Caco-2 (cell line): Measurements from ENCODE around the gene METAP2. TPM values are rescaled to one million over a fixed set of nuclear protein-coding genes. Genes with fewer than 3 reads are reported as not detected.

Experiments used
- BruUV-seq: library from RNA; stranded (reverse); fragments of 400-500 nt; replicated peaks from 2 replicates; lab custom pipeline; 2021; lab: Mats Ljungman, UMichigan
- CTCF ChIA-PET: fragments of 300-600 bp; sonication (Branson Sonifier 250); formaldehyde crosslinking; loops from one replicate; lab custom pipeline; 2022; ENCODE audit warnings: antibody characterized with exemption; lab: Charles Lee
- POLR2A ChIA-PET: fragments of 300-600 bp; sonication (Branson Sonifier 250); formaldehyde crosslinking; loops from one replicate; lab custom pipeline; 2022; ENCODE audit warnings: antibody characterized with exemption; lab: Charles Lee
- DNase-seq, 2 experiments: peaks; one replicate each; pipeline versions ENCODE4 v3.0.0 to v3.0.0-alpha.2; 2020 to 2022
- H3K27me3 ChIP-seq: replicated peaks from 2 replicates; pipeline ENCODE4 v1.6.0; 2011; ENCODE audit warnings: low read length; ENCODE audit not compliant: control insufficient read depth, insufficient read depth
- H3K36me3 ChIP-seq: 2 replicates; pipeline ENCODE4 v1.5.1; 2011; ENCODE audit warnings: low read length; ENCODE audit not compliant: control insufficient read depth, insufficient read depth
- H3K4me1 ChIP-seq: fragments of 250-450 bp; sonication (Bioruptor Pico); 2 replicates; pipeline ENCODE4 v1.5.1; 2020; ENCODE audit warnings: mild to moderate bottlenecking
- H3K4me3 ChIP-seq: 2 replicates; pipeline ENCODE4 v1.5.1; 2011; ENCODE audit warnings: low read depth, mild to moderate bottlenecking, control low read depth, low read length
- H3K9me3 ChIP-seq: fragments of 250-450 bp; sonication (Bioruptor Pico); 2 replicates; pipeline ENCODE4 v1.5.1; 2020; ENCODE audit warnings: mild to moderate bottlenecking, moderate library complexity
- H3K27ac Mint-ChIP-seq: one replicate; pipeline ENCODE4 v1.8.0; 2022; ENCODE audit warnings: mixed read lengths; ENCODE audit not compliant: unreplicated experiment
- H3K27me3 Mint-ChIP-seq: one replicate; pipeline ENCODE4 v1.8.0; 2022; ENCODE audit warnings: mixed read lengths; ENCODE audit not compliant: insufficient read depth, unreplicated experiment
- H3K36me3 Mint-ChIP-seq: one replicate; pipeline ENCODE4 v1.8.0; 2022; ENCODE audit warnings: mild to moderate bottlenecking, mixed read lengths; ENCODE audit not compliant: insufficient read depth, unreplicated experiment
- H3K4me1 Mint-ChIP-seq: one replicate; pipeline ENCODE4 v1.8.0; 2022; ENCODE audit warnings: low read depth, mixed read lengths; ENCODE audit not compliant: unreplicated experiment
- H3K4me3 Mint-ChIP-seq: one replicate; pipeline ENCODE4 v1.8.0; 2022; ENCODE audit warnings: mild to moderate bottlenecking, moderate library complexity, mixed read lengths; ENCODE audit not compliant: unreplicated experiment
- H3K9me3 Mint-ChIP-seq: one replicate; pipeline ENCODE4 v1.8.0; 2022; ENCODE audit warnings: mixed read lengths; ENCODE audit not compliant: unreplicated experiment
- intact Hi-C: fragments of 100-400 bp; cut with micrococcal nuclease; formaldehyde crosslinking; loops from one replicate; pipeline ENCODE4 v1.10.0; 2022; ENCODE audit not compliant: unreplicated experiment
- total RNA-seq: library from RNA; stranded (reverse); gene quantifications from 2 replicates; pipeline ENCODE4 v1.2.3, GENCODE V29; 2022
- TF ChIP-seq, protein P1 (sequence below), 2 experiments: fragments of 200-600 bp in 1 of 2; IDR thresholded peaks; 1 replicate in 1 of 2; 2 replicates in 1 of 2; pipeline versions ENCODE4 v1.5.1 to v1.8.0; 2011 to 2022; ENCODE audit warnings: antibody characterized with exemption in 1 of 2, control low read depth in 1 of 2, inconsistent platforms in 1 of 2, low read depth in 1 of 2, low read length in 1 of 2, mild to moderate bottlenecking in 1 of 2, moderate library complexity in 1 of 2; ENCODE audit not compliant: insufficient read depth in 1 of 2, severe bottlenecking in 1 of 2, unreplicated experiment in 1 of 2

METAP2 gene
- total RNA-seq, 1 experiment from 2014 or later, result 138 TPM

DNA sequence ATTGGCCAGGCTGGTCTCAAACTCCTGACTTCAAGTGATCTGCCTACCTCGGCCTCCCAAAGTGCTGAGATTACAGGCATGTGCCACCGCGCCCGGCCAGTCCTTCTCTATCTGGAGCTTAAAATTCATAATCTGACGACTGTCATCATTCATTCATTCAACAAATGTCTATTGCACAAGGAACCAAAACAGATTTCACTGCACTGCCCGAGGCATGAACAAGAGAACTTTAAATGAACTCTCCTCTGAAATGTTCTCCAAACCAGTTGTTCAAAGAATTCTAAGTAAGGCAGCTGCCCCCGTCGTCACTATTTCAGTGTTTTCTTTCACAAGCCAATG, 44.8 kb upstream of the METAP2 start:
- Histone ChIP-seq H3K9me3 (no peaks in the 10 kb centered on the region), H3K27me3 (no peaks in the 10 kb centered on the region), H3K36me3 (no peaks in the 10 kb centered on the region), H3K4me3 (no peak overlapping the region), H3K4me1 (no peaks in the 10 kb centered on the region)
- intact Hi-C loops, result no loop called here
- no peak overlapping the region for H3K27ac Mint-ChIP-seq
- no peaks in the 10 kb centered on the region for H3K36me3 Mint-ChIP-seq
- H3K4me3 Mint-ChIP-seq, result no peak overlapping the region
- no TSS peak for BruUV-seq
- TF ChIP-seq, protein P1, sequence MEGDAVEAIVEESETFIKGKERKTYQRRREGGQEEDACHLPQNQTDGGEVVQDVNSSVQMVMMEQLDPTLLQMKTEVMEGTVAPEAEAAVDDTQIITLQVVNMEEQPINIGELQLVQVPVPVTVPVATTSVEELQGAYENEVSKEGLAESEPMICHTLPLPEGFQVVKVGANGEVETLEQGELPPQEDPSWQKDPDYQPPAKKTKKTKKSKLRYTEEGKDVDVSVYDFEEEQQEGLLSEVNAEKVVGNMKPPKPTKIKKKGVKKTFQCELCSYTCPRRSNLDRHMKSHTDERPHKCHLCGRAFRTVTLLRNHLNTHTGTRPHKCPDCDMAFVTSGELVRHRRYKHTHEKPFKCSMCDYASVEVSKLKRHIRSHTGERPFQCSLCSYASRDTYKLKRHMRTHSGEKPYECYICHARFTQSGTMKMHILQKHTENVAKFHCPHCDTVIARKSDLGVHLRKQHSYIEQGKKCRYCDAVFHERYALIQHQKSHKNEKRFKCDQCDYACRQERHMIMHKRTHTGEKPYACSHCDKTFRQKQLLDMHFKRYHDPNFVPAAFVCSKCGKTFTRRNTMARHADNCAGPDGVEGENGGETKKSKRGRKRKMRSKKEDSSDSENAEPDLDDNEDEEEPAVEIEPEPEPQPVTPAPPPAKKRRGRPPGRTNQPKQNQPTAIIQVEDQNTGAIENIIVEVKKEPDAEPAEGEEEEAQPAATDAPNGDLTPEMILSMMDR (IDR thresholded peaks at IDR 0.05; ENCODE audit: insufficient read depth in 1 of 2, low read depth in 1 of 2, low read length in 1 of 2, severe bottlenecking in 1 of 2, unreplicated experiment in 1 of 2), result no peak
- peaks cover 11% of the 10 kb centered on the region for H3K9me3 Mint-ChIP-seq
- DNase-seq, result no peak
- ChIA-PET CTCF (no interaction called here), POLR2A (no interaction called here)
- H3K27me3 Mint-ChIP-seq, result no peaks in the 10 kb centered on the region
- peaks cover 8% of the 10 kb centered on the region for H3K4me1 Mint-ChIP-seq

DNA sequence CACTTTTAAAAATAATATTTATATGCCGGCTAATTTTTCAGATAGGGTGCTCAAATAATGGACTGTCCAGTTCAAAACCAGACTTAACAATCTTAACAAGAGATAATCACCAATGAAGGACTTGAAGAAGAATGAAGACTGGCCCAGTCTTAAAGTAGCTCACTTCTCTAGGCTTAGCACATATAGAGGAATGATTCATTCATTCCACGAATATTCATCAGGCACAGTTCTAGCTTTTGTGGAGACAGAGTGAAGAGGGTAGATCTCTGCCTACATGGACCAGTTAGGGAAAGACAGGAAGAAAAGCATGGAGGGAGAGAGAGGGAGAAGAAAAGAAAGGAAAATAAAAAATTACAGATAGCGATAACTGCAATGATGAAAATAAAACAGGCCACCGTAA, 42.8 kb upstream of the METAP2 start:
- BruUV-seq, result no TSS peak
- intact Hi-C loops, result no loop called here
- no peak for DNase-seq
- no peak overlapping the region for H3K27ac Mint-ChIP-seq
- POLR2A ChIA-PET, result no interaction called here
- peaks cover 11% of the 10 kb centered on the region for H3K9me3 Mint-ChIP-seq
- CTCF ChIA-PET, result no interaction called here
- TF ChIP-seq, protein P1 (IDR thresholded peaks at IDR 0.05; ENCODE audit: insufficient read depth in 1 of 2, low read depth in 1 of 2, low read length in 1 of 2, severe bottlenecking in 1 of 2, unreplicated experiment in 1 of 2), result no peak
- no peaks in the 10 kb centered on the region for H3K36me3 Mint-ChIP-seq
- Histone ChIP-seq H3K27me3 (no peaks in the 10 kb centered on the region), H3K36me3 (no peaks in the 10 kb centered on the region), H3K4me3 (no peak overlapping the region), H3K4me1 (no peaks in the 10 kb centered on the region), H3K9me3 (no peaks in the 10 kb centered on the region)
- peaks cover 8% of the 10 kb centered on the region for H3K4me1 Mint-ChIP-seq
- H3K4me3 Mint-ChIP-seq, result no peak overlapping the region
- no peaks in the 10 kb centered on the region for H3K27me3 Mint-ChIP-seq

DNA sequence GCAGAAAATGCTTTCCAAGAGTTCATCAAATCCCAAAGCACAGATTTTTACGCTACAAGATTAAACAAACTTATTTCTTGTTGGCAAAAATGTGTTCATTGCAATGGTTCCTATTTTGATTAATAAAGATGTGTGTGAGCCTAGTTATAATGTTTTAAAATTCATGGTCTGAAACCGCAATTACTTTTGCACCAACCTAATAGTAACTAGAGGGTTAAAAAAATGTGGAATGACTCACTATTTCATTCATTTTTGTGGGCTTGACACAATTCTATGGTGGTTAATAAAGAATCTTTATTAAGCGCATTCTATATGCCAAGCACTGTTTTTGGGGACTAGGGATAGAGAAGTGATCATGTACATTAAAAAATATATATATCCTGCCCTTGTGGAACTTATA, 38.6 kb upstream of the METAP2 start:
- Mint-ChIP-seq H3K4me1 (no peaks in the 10 kb centered on the region), H3K36me3 (no peaks in the 10 kb centered on the region), H3K27ac (no peak overlapping the region), H3K4me3 (no peak overlapping the region), H3K9me3 (no peaks in the 10 kb centered on the region), H3K27me3 (no peaks in the 10 kb centered on the region)
- no peaks in the 10 kb centered on the region for H3K36me3 ChIP-seq
- no TSS peak for BruUV-seq
- TF ChIP-seq, protein P1 (IDR thresholded peaks at IDR 0.05; ENCODE audit: insufficient read depth in 1 of 2, low read depth in 1 of 2, low read length in 1 of 2, severe bottlenecking in 1 of 2, unreplicated experiment in 1 of 2), result no peak
- POLR2A ChIA-PET, result no interaction called here
- no peak for DNase-seq
- no peaks in the 10 kb centered on the region for H3K9me3 ChIP-seq
- CTCF ChIA-PET, result no interaction called here
- H3K27me3 ChIP-seq, result no peaks in the 10 kb centered on the region
- no peak overlapping the region for H3K4me3 ChIP-seq
- intact Hi-C loops, result no loop called here
- no peaks in the 10 kb centered on the region for H3K4me1 ChIP-seq
